SK-N-SH (cell line): Measurements from ENCODE around the gene NR6A1. TPM values are rescaled to one million over a fixed set of nuclear protein-coding genes. Genes with fewer than 3 reads are reported as not detected.

Source experiments
- CTCF ChIA-PET: fragments of 300-600, 350-600 bp; formaldehyde crosslinking; extraction: SDS; loops from one replicate; lab custom pipeline; 2021; lab: Yijun Ruan, JAX
- POLR2A ChIA-PET: fragments of 350-600 bp; sonication (Branson Sonifier 250); formaldehyde crosslinking; extraction: SDS; loops from one replicate; lab custom pipeline; 2020; ENCODE audit warnings: antibody characterized with exemption, inconsistent platforms; lab: Yijun Ruan, JAX
- DNase-seq: peaks from one replicate; pipeline ENCODE4 v3.0.0; 2012
- H2AFZ ChIP-seq: fragments of 200-600 bp; sonication (generic); 2 replicates; pipeline ENCODE4 v1.8.1; 2016; ENCODE audit warnings: antibody characterized with exemption, mild to moderate bottlenecking, low read depth
- H3F3A ChIP-seq: fragments of 200-600 bp; sonication (generic); replicated peaks from 2 replicates; pipeline ENCODE3; 2016; ENCODE audit warnings: antibody characterized with exemption, mild to moderate bottlenecking; ENCODE audit not compliant: insufficient read depth
- H3K27ac ChIP-seq, 2 experiments: fragments of 200-500 bp in 1 of 2; fragments of 200-600 bp in 1 of 2; sonication (Bioruptor generic) in 1 of 2; sonication (generic), shearing (Covaris generic) in 1 of 2; 2 replicates each; pipeline versions ENCODE4 v1.5.1 to v1.6.1; 2014 to 2016; ENCODE audit warnings: low read depth in 2 of 2, inconsistent platforms in 1 of 2, low read length in 1 of 2, mild to moderate bottlenecking in 1 of 2, mixed read lengths in 1 of 2
- H3K27me3 ChIP-seq: fragments of 200-600 bp; sonication (generic), shearing (Covaris generic); 2 replicates; pipeline ENCODE4 v1.6.1; 2016; ENCODE audit warnings: mixed run types; ENCODE audit not compliant: insufficient read depth
- H3K36me3 ChIP-seq, 2 experiments: fragments of 200-500 bp in 1 of 2; fragments of 200-600 bp in 1 of 2; sonication (Bioruptor generic) in 1 of 2; sonication (generic) in 1 of 2; replicated peaks in 1 of 2; 2 replicates each; pipeline versions ENCODE3 to v1.5.1; 2014 to 2016; ENCODE audit warnings: low read length in 1 of 2, mild to moderate bottlenecking in 1 of 2; ENCODE audit not compliant: insufficient read depth in 2 of 2, control insufficient read depth in 1 of 2
- H3K4me1 ChIP-seq, 2 experiments: fragments of 200-500 bp in 1 of 2; fragments of 200-600 bp in 1 of 2; sonication (Bioruptor generic) in 1 of 2; sonication (generic), shearing (Covaris generic) in 1 of 2; 2 replicates each; pipeline versions ENCODE4 v1.5.1 to v1.6.1; 2014 to 2016; ENCODE audit warnings: low read depth in 1 of 2, low read length in 1 of 2, mixed run types in 1 of 2; ENCODE audit not compliant: insufficient read depth in 2 of 2, control insufficient read depth in 1 of 2
- H3K4me2 ChIP-seq: fragments of 200-600 bp; sonication (generic), shearing (Covaris generic); 2 replicates; pipeline ENCODE4 v1.6.1; 2017; ENCODE audit warnings: mixed run types
- H3K4me3 ChIP-seq, 2 experiments: fragments of 200-500 bp in 1 of 2; fragments of 200-600 bp in 1 of 2; sonication (Bioruptor generic) in 1 of 2; sonication (generic), shearing (Covaris generic) in 1 of 2; 2 replicates each; pipeline versions ENCODE4 v1.5.1 to v1.8.1; 2014 to 2016; ENCODE audit warnings: low read depth in 2 of 2, inconsistent platforms in 1 of 2, low read length in 1 of 2, mild to moderate bottlenecking in 1 of 2, mixed read lengths in 1 of 2, moderate library complexity in 1 of 2
- H3K79me2 ChIP-seq: fragments of 200-600 bp; sonication (generic); 2 replicates; pipeline ENCODE4 v1.8.1; 2017; ENCODE audit warnings: mild to moderate bottlenecking; ENCODE audit not compliant: insufficient read depth
- H3K9ac ChIP-seq: fragments of 200-600 bp; sonication (generic); 2 replicates; pipeline ENCODE4 v1.6.1; 2017; ENCODE audit warnings: mixed run types
- H3K9me2 ChIP-seq: fragments of 200-600 bp; sonication (generic); 2 replicates; pipeline ENCODE4 v1.6.1; 2017; ENCODE audit warnings: mixed run types
- H3K9me3 ChIP-seq: fragments of 200-600 bp; sonication (generic); 2 replicates; pipeline ENCODE4 v1.6.1; 2017; ENCODE audit warnings: mixed run types, mild to moderate bottlenecking, moderate library complexity
- H4K20me1 ChIP-seq: fragments of 200-600 bp; sonication (generic); 2 replicates; pipeline ENCODE4 v1.6.1; 2017; ENCODE audit warnings: mild to moderate bottlenecking, mixed run types; ENCODE audit not compliant: insufficient read depth
- CHD2 ChIP-seq: fragments of 150-350 bp; IDR thresholded peaks from 2 replicates; pipeline ENCODE4 v1.6.1; 2018; ENCODE audit warnings: low read length; ENCODE audit not compliant: partially characterized antibody
- ELF1 ChIP-seq: IDR thresholded peaks from 2 replicates; pipeline ENCODE4 v1.4.0; 2012
- EP300 ChIP-seq, 2 experiments: IDR thresholded peaks; 2 replicates each; pipeline versions ENCODE4 v1.4.0 to v1.6.1; 2012; ENCODE audit warnings: borderline replicate concordance in 1 of 2, low read depth in 1 of 2, low read length in 1 of 2
- EZH2phosphoT487 ChIP-seq: fragments of 200-600 bp; sonication (generic); IDR thresholded peaks from 2 replicates; pipeline ENCODE4 v1.6.1; 2017; ENCODE audit warnings: low read depth, mixed run types, mild to moderate bottlenecking, antibody characterized with exemption, moderate library complexity, borderline replicate concordance
- FOXJ3 ChIP-seq: sonication (generic); formaldehyde crosslinking; IDR thresholded peaks from 2 replicates; pipeline ENCODE4 v1.5.1; 2020; ENCODE audit warnings: mild to moderate bottlenecking, missing genetic modification reagents
- FOXM1 ChIP-seq: IDR thresholded peaks from 2 replicates; pipeline ENCODE4 v1.4.0; 2012; ENCODE audit warnings: low read depth, mild to moderate bottlenecking
- JUND ChIP-seq: IDR thresholded peaks from 2 replicates; pipeline ENCODE4 v1.4.0; 2012
- MXI1 ChIP-seq: IDR thresholded peaks from 2 replicates; pipeline ENCODE4 v1.6.1; 2012; ENCODE audit warnings: mild to moderate bottlenecking, low read depth, low read length, improper control_type of control experiment
- NFIC ChIP-seq: IDR thresholded peaks from 2 replicates; pipeline ENCODE4 v1.4.0; 2012; ENCODE audit warnings: borderline replicate concordance
- RFX5 ChIP-seq: IDR thresholded peaks from 2 replicates; pipeline ENCODE4 v1.6.1; 2012; ENCODE audit warnings: mild to moderate bottlenecking, improper control_type of control experiment, low read length
- RXRA ChIP-seq: IDR thresholded peaks from 2 replicates; pipeline ENCODE4 v1.4.0; 2012; ENCODE audit warnings: low read depth, mild to moderate bottlenecking, borderline replicate concordance
- SIN3A ChIP-seq: IDR thresholded peaks from 2 replicates; pipeline ENCODE4 v1.6.1; 2012; ENCODE audit warnings: low read depth, mild to moderate bottlenecking, low read length, moderate library complexity, borderline replicate concordance
- SMC3 ChIP-seq: IDR thresholded peaks from 2 replicates; pipeline ENCODE4 v1.6.1; 2012; ENCODE audit warnings: low read depth, low read length, improper control_type of control experiment
- TEAD4 ChIP-seq: IDR thresholded peaks from 2 replicates; pipeline ENCODE4 v1.4.0; 2012; ENCODE audit warnings: mild to moderate bottlenecking, borderline replicate concordance; ENCODE audit not compliant: insufficient read depth
- YY1 ChIP-seq: IDR thresholded peaks from 2 replicates; pipeline ENCODE4 v1.4.0; 2012; ENCODE audit warnings: low read depth, mild to moderate bottlenecking
- WGBS: methylation state at CpG from one replicate; pipeline ENCODE4 v1.1.6; 2017; ENCODE audit warnings: low lambda C conversion rate; 5-methylcytosine and 5-hydroxymethylcytosine counted together
- polyA plus RNA-seq, 3 experiments: library from polyadenylated mRNA; depleted of rRNA; stranded (reverse); fragments of >200 nt; gene quantifications; 2 replicates each; pipeline ENCODE4 v1.2.3, GENCODE V29; 2012
- TF ChIP-seq, protein P1 (sequence below): IDR thresholded peaks from 2 replicates; pipeline ENCODE4 v1.6.1; 2012; ENCODE audit warnings: mild to moderate bottlenecking, low read depth, low read length, moderate library complexity

The NR6A1 gene
- polyA plus RNA-seq, 1 of the 3 experiments (the other 2 are of a cell fraction) = 1.2 TPM

GRCh38 chr9:124567362-124567761 lies 203.7 kb downstream of the NR6A1 start (continued):
- TF ChIP-seq RFX5 (no peak), NFIC (no peak)

GRCh38 chr9:124562328-124562727 lies 208.8 kb downstream of the NR6A1 start:
- no peak overlapping the region for H3K4me3 ChIP-seq
- ChIA-PET POLR2A (no interaction called here), CTCF (interaction anchor here (0.7 to 2.7 kb wide), 5 partner anchors 9 to 62 kb away, joined by 3 to 12 read pairs (median 6); no protein-coding TSS in a partner anchor)
- no peak overlapping the region for H3K27ac ChIP-seq
- H3K4me1 ChIP-seq = no peaks in the 10 kb centered on the region
- no peaks in the 10 kb centered on the region for H3K9me2 ChIP-seq
- no peak for DNase-seq
- no peaks in the 10 kb centered on the region for H3K36me3 ChIP-seq
- 93% methylated on average over 6 of the region's 6 CpGs for WGBS
- no peaks in the 10 kb centered on the region for H3K9me3 ChIP-seq
- H3K9ac ChIP-seq = no peak overlapping the region
- no peak overlapping the region for H2AFZ ChIP-seq
- no peaks in the 10 kb centered on the region for H4K20me1 ChIP-seq
- H3K27me3 ChIP-seq = no peaks in the 10 kb centered on the region
- no peak overlapping the region for H3K4me2 ChIP-seq
- TF ChIP-seq, protein P1, sequence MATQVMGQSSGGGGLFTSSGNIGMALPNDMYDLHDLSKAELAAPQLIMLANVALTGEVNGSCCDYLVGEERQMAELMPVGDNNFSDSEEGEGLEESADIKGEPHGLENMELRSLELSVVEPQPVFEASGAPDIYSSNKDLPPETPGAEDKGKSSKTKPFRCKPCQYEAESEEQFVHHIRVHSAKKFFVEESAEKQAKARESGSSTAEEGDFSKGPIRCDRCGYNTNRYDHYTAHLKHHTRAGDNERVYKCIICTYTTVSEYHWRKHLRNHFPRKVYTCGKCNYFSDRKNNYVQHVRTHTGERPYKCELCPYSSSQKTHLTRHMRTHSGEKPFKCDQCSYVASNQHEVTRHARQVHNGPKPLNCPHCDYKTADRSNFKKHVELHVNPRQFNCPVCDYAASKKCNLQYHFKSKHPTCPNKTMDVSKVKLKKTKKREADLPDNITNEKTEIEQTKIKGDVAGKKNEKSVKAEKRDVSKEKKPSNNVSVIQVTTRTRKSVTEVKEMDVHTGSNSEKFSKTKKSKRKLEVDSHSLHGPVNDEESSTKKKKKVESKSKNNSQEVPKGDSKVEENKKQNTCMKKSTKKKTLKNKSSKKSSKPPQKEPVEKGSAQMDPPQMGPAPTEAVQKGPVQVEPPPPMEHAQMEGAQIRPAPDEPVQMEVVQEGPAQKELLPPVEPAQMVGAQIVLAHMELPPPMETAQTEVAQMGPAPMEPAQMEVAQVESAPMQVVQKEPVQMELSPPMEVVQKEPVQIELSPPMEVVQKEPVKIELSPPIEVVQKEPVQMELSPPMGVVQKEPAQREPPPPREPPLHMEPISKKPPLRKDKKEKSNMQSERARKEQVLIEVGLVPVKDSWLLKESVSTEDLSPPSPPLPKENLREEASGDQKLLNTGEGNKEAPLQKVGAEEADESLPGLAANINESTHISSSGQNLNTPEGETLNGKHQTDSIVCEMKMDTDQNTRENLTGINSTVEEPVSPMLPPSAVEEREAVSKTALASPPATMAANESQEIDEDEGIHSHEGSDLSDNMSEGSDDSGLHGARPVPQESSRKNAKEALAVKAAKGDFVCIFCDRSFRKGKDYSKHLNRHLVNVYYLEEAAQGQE = no peak
- TF ChIP-seq RXRA (no peak), SIN3A (no peak), EZH2phosphoT487 (no peak), MXI1 (no peak), TEAD4 (no peak), ELF1 (no peak), EP300 (IDR thresholded peaks at IDR 0.05; ENCODE audit: borderline replicate concordance in 1 of 2, low read depth in 1 of 2, low read length in 1 of 2) (no peak), SMC3 (no peak), FOXM1 (no peak), FOXJ3 (CRISPR knock-in tag) (no peak), JUND (no peak), YY1 (no peak), CHD2 (no peak)
- no peaks in the 10 kb centered on the region for H3F3A ChIP-seq
- no peaks in the 10 kb centered on the region for H3K79me2 ChIP-seq
